SU-DHL-6 (cell line): ENCODE results near the gene GEMIN2.

Source experiments
- H2AFZ ChIP-seq: fragments of 200-600 bp; sonication (generic); 2 replicates; pipeline ENCODE4 v1.6.1; 2014; ENCODE audit warnings: low read depth, mild to moderate bottlenecking, moderate library complexity, mixed read lengths, antibody characterized with exemption, low read length; ENCODE audit not compliant: severe bottlenecking
- H3F3A ChIP-seq: fragments of 200-600 bp; shearing (Covaris generic); 2 replicates; pipeline ENCODE4 v1.6.0; 2016; ENCODE audit warnings: antibody characterized with exemption, mild to moderate bottlenecking; ENCODE audit not compliant: insufficient read depth
- H3K27ac ChIP-seq: fragments of 200-600 bp; sonication (generic); 2 replicates; pipeline ENCODE4 v1.5.1; 2016; ENCODE audit warnings: low read depth, mild to moderate bottlenecking, low read length, moderate library complexity, mixed read lengths
- H3K27me3 ChIP-seq: fragments of 200-600 bp; sonication (generic), shearing (Covaris generic); 2 replicates; pipeline ENCODE4 v1.6.0; 2014; ENCODE audit warnings: mild to moderate bottlenecking, low read length
- H3K36me3 ChIP-seq: fragments of 200-600 bp; sonication (generic); 2 replicates; pipeline ENCODE4 v1.6.1; 2014; ENCODE audit warnings: mild to moderate bottlenecking, low read length, mixed read lengths
- H3K4me2 ChIP-seq: fragments of 300-600, 200-600 bp; shearing (Covaris generic), sonication (generic); 2 replicates; pipeline ENCODE4 v1.6.0; 2014; ENCODE audit warnings: low read length, low read depth, mild to moderate bottlenecking; ENCODE audit not compliant: poor library complexity, severe bottlenecking
- H3K4me3 ChIP-seq: fragments of 200-600 bp; sonication (generic); 2 replicates; pipeline ENCODE4 v1.5.1; 2014; ENCODE audit warnings: antibody characterized with exemption, low read length, mild to moderate bottlenecking, mixed read lengths; ENCODE audit not compliant: insufficient read depth, poor library complexity, severe bottlenecking
- H3K79me2 ChIP-seq: fragments of 200-600 bp; sonication (generic); 2 replicates; pipeline ENCODE4 v1.6.1; 2014; ENCODE audit warnings: mild to moderate bottlenecking, low read length, moderate library complexity; ENCODE audit not compliant: insufficient read depth
- H3K9ac ChIP-seq: fragments of 200-600 bp; sonication (generic); 2 replicates; pipeline ENCODE4 v1.7.0; 2014; ENCODE audit warnings: mild to moderate bottlenecking, low read length
- H3K9me2 ChIP-seq: fragments of 200-600 bp; sonication (generic); replicated peaks from 2 replicates; pipeline ENCODE4 v1.6.1; 2014; ENCODE audit warnings: low read length; ENCODE audit not compliant: insufficient read depth
- H3K9me3 ChIP-seq: fragments of 200-600 bp; sonication (generic); 2 replicates; pipeline ENCODE4 v1.6.1; 2014; ENCODE audit warnings: low read length, mixed read lengths; ENCODE audit not compliant: insufficient read depth
- H4K20me1 ChIP-seq: fragments of 200-600 bp; sonication (generic); 2 replicates; pipeline ENCODE4 v1.6.1; 2014; ENCODE audit warnings: low read depth, mild to moderate bottlenecking, antibody characterized with exemption, low read length, moderate library complexity, mixed read lengths
- CTCF ChIP-seq: fragments of 200-600 bp; sonication (generic); IDR thresholded peaks from one replicate; pipeline ENCODE4 v1.5.1; 2017; ENCODE audit warnings: antibody characterized with exemption, mild to moderate bottlenecking, low read length, moderate library complexity; ENCODE audit not compliant: insufficient read depth, poor library complexity, severe bottlenecking
- EZH2phosphoT487 ChIP-seq: fragments of 200-600 bp; sonication (generic), shearing (Covaris generic); conservative IDR thresholded peaks from 2 replicates; pipeline ENCODE4 v1.6.1; 2018; ENCODE audit warnings: mild to moderate bottlenecking, antibody characterized with exemption, low read length, moderate library complexity, mixed read lengths

GEMIN2 gene

DNA sequence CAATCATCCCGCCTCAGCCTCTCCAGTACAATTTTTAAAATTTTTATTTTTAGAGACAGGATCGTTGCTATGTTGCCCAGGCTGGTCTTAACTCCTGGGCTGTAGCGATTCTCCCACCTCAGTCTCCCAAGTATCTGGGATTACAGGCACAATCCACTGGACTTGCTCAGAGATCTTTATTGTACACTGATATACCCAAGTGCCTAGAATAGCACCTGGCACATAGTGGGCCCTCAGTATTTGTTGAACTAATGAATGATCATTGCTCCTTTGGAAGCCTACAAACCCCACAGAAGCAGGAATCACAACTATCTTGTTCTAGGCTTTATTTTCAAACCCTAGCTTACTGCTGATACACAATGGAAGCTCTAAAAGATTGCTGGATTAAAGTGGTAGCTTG is 59.1 kb downstream of the GEMIN2 start:
- Histone ChIP-seq H3K27me3 (no peaks in the 10 kb centered on the region), H3K4me3 (no peak overlapping the region), H3K27ac (peak overlapping the region; percentile 91), H3K9me2 (no peaks in the 10 kb centered on the region), H4K20me1 (peaks cover 16% of the 10 kb centered on the region), H3K9ac (no peak overlapping the region), H3F3A (peaks cover 51% of the 10 kb centered on the region), H3K36me3 (peaks cover 22% of the 10 kb centered on the region), H3K4me2 (no peak overlapping the region), H3K9me3 (no peaks in the 10 kb centered on the region), H2AFZ (peak overlapping the region; percentile 36), H3K79me2 (peaks cover 51% of the 10 kb centered on the region)
- no peak for TF ChIP-seq CTCF
- TF ChIP-seq EZH2phosphoT487, result no peak

DNA sequence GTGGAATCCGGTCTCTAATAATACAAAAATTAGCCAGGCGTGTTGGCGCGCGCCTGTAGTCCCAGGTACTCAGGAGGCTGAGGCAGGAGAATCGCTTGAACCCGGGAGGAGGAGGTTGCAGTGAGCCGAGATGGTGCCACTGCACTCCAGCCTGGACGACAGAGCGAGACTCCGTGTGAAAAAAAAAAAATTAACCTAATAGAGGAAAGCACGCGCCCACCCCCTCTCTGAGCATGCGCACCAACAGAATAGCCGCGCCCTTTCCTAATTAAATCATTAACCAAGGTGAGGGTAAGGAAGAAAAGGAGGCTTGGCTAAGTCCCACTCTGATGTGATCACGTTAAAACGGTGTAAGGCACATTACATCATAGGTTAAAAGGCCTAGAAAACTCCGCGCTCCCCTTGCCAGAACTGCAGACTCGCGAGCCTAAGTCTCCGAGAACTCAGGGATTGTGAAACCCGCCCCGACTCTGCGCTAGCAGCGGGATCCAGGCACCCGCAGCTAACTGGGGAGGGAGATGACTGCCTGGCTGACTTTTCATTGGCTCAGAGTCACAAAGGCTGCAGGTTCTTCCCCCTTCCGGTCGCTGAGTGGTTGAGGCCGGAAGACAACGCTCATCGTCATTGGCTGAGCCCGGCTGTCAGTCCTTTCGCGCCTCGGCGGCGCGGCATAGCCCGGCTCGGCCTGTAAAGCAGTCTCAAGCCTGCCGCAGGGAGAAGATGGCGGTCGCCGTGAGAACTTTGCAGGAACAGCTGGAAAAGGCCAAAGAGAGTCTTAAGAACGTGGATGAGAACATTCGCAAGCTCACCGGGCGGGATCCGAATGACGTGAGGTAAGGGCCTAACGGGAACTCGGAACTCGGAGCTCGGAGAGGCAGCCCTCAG is 60.7 kb downstream of the GEMIN2 start, which contains the start of gene PNN:
Gene PNN (plus strand): TSS at position 695 of the 885 bp plus-strand sequence. CDS start 26 bp downstream, at position 721.
- Histone ChIP-seq H3K9me2 (no peaks in the 10 kb centered on the region), H3K27ac (peak within 1 kb of the TSS; percentile 91), H3F3A (peaks cover 63% of the 10 kb centered on the region), H3K4me2 (peak within 1 kb of the TSS; percentile 90), H2AFZ (peak within 1 kb of the TSS; percentile 36), H4K20me1 (peaks cover 24% of the 10 kb centered on the region), H3K27me3 (no peaks in the 10 kb centered on the region), H3K9ac (peak within 1 kb of the TSS; percentile 94), H3K36me3 (peaks cover 36% of the 10 kb centered on the region), H3K79me2 (peaks cover 42% of the 10 kb centered on the region), H3K4me3 (peak within 1 kb of the TSS; percentile 92), H3K9me3 (no peaks in the 10 kb centered on the region)
- TF ChIP-seq EZH2phosphoT487 (no peak), CTCF (no peak)

GRCh38 chr14:39175445-39176262 is 61.5 kb downstream of the GEMIN2 start:
- peaks cover 31% of the 10 kb centered on the region for H4K20me1 ChIP-seq
- H3K27me3 ChIP-seq, result no peaks in the 10 kb centered on the region
- peaks cover 44% of the 10 kb centered on the region for H3K79me2 ChIP-seq
- H3K4me3 ChIP-seq, result peak overlapping the region; percentile 92
- peak overlapping the region; percentile 94 for H3K9ac ChIP-seq
- peak overlapping the region; percentile 76 for H3K27ac ChIP-seq
- peaks cover 71% of the 10 kb centered on the region for H3F3A ChIP-seq
- TF ChIP-seq CTCF (no peak), EZH2phosphoT487 (no peak)
- no peaks in the 10 kb centered on the region for H3K9me3 ChIP-seq
- H3K4me2 ChIP-seq, result peak overlapping the region; percentile 90
- peaks cover 44% of the 10 kb centered on the region for H3K36me3 ChIP-seq
- H3K9me2 ChIP-seq, result no peaks in the 10 kb centered on the region
- no peak overlapping the region for H2AFZ ChIP-seq
